ENCODE results near the gene YIPF3. TPM values are rescaled to one million over a fixed set of nuclear protein-coding genes. Genes with fewer than 3 reads are reported as not detected.

Gene YIPF3
- total RNA-seq, 1 donor from 2014 or later: 102 TPM

GRCh38 chr6:43532201-43532600 is 15.5 kb upstream of the YIPF3 start:
- H4K20me1 ChIP-seq (ENCODE audit: low read depth): no peaks in the 10 kb centered on the region
- no peaks in the 10 kb centered on the region for H3K4me1 ChIP-seq
- DNase-seq (ENCODE audit: low spot score): no peak
- no peaks in the 10 kb centered on the region for H3K9me3 ChIP-seq (ENCODE audit: low read depth)
- TF ChIP-seq CTCF (IDR thresholded peaks at IDR 0.05) (no peak), EZH2phosphoT487 (IDR thresholded peaks at IDR 0.05) (no peak), EZH2 (IDR thresholded peaks at IDR 0.05) (no peak)
- H2AFZ ChIP-seq (replicated peaks): no peak overlapping the region
- no peaks in the 10 kb centered on the region for H3F3A ChIP-seq (ENCODE audit: low read depth)
- no peak overlapping the region for H3K9ac ChIP-seq
- H3K4me3 ChIP-seq: no peak overlapping the region
- Mint-ChIP-seq H3K27ac (no peak overlapping the region), H3K4me1 (no peaks in the 10 kb centered on the region), H3K27me3 (ENCODE audit: insufficient read depth, low read depth) (peaks cover 3% of the 10 kb centered on the region), H3K9me3 (no peaks in the 10 kb centered on the region), H3K36me3 (peaks cover 14% of the 10 kb centered on the region), H3K4me3 (no peak overlapping the region)
- no peaks in the 10 kb centered on the region for H3K79me2 ChIP-seq (ENCODE audit: low read depth)
- H3K36me3 ChIP-seq: no peaks in the 10 kb centered on the region
- no peak overlapping the region for H3K27ac ChIP-seq
- no peaks in the 10 kb centered on the region for H3K27me3 ChIP-seq
- H3K4me2 ChIP-seq: no peak overlapping the region

- Mint-ChIP-seq H3K27me3 (ENCODE audit: insufficient read depth, low read depth) (peaks cover 8% of the 10 kb centered on the region), H3K27ac (no peak overlapping the region), H3K4me1 (no peaks in the 10 kb centered on the region), H3K4me3 (no peak overlapping the region), H3K36me3 (peaks cover 35% of the 10 kb centered on the region), H3K9me3 (no peaks in the 10 kb centered on the region)
- Histone ChIP-seq H3K9ac (no peak overlapping the region), H3K27ac (no peak overlapping the region), H3K9me3 (ENCODE audit: low read depth) (no peaks in the 10 kb centered on the region), H3K4me2 (no peak overlapping the region), H3F3A (ENCODE audit: low read depth) (peaks cover 29% of the 10 kb centered on the region), H3K27me3 (no peaks in the 10 kb centered on the region), H2AFZ (replicated peaks) (no peak overlapping the region), H3K4me3 (no peak overlapping the region), H3K4me1 (no peaks in the 10 kb centered on the region), H3K36me3 (no peaks in the 10 kb centered on the region), H4K20me1 (ENCODE audit: low read depth) (no peaks in the 10 kb centered on the region), H3K79me2 (ENCODE audit: low read depth) (peaks cover 3% of the 10 kb centered on the region)
- TF ChIP-seq EZH2 (IDR thresholded peaks at IDR 0.05) (no peak), CTCF (IDR thresholded peaks at IDR 0.05) (no peak), EZH2phosphoT487 (IDR thresholded peaks at IDR 0.05) (no peak)
- DNase-seq (ENCODE audit: low spot score): no peak
Measured at GRCh38 chr6:43524483-43524961, 7.8 kb upstream of the YIPF3 start.

- Histone ChIP-seq H3K9ac (no peak overlapping the region), H3K27me3 (no peaks in the 10 kb centered on the region), H3K4me2 (no peak overlapping the region), H2AFZ (replicated peaks) (no peak overlapping the region), H3K4me3 (no peak overlapping the region), H3K79me2 (ENCODE audit: low read depth) (peaks cover 16% of the 10 kb centered on the region), H3K9me3 (ENCODE audit: low read depth) (no peaks in the 10 kb centered on the region), H4K20me1 (ENCODE audit: low read depth) (no peaks in the 10 kb centered on the region), H3K4me1 (peaks cover 4% of the 10 kb centered on the region), H3K36me3 (no peaks in the 10 kb centered on the region), H3K27ac (no peak overlapping the region), H3F3A (ENCODE audit: low read depth) (peaks cover 31% of the 10 kb centered on the region)
- H3K4me1 Mint-ChIP-seq: no peaks in the 10 kb centered on the region
- no peak for DNase-seq (ENCODE audit: low spot score)
- H3K36me3 Mint-ChIP-seq: peaks cover 35% of the 10 kb centered on the region
- TF ChIP-seq EZH2phosphoT487 (IDR thresholded peaks at IDR 0.05): no peak
- no peak for TF ChIP-seq CTCF (IDR thresholded peaks at IDR 0.05)
- no peak for TF ChIP-seq EZH2 (IDR thresholded peaks at IDR 0.05)
- no peaks in the 10 kb centered on the region for H3K9me3 Mint-ChIP-seq
- peaks cover 8% of the 10 kb centered on the region for H3K27me3 Mint-ChIP-seq (ENCODE audit: insufficient read depth, low read depth)
- no peak overlapping the region for H3K27ac Mint-ChIP-seq
- H3K4me3 Mint-ChIP-seq: no peak overlapping the region
Measured at GRCh38 chr6:43523284-43523683, 6.6 kb upstream of the YIPF3 start.

Measured in neural progenitor cell (in vitro differentiated cells).